ENCODE measurements around the gene HIF3A.

The HIF3A gene

DNA sequence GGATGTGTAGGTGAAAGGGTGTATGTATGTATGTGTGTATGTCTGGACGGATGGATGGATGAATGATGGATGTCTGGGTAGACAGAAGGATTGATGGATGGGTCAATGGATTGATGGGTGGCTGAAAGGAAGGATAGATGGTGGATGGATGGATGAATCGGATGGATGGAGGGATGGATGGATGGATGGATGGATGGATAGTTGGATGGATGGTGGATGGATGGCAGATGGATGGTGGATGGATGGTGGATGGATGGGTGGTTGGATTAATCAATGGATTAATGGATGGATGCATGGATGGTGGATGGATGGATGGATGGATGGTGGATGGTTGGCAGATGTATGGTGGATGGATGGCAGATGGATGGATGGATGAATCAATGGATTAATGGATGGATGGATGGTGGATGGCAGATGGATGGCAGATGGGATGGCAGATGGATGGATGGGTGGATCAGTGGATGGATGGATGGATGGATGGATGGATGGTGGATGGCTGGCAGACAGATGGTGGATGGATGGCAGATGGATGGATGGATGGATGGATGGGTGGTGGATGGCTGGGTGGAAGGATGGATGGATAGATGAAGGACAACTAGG is 33.6 kb downstream of the HIF3A start:
- DNase-seq = no peak

DNA sequence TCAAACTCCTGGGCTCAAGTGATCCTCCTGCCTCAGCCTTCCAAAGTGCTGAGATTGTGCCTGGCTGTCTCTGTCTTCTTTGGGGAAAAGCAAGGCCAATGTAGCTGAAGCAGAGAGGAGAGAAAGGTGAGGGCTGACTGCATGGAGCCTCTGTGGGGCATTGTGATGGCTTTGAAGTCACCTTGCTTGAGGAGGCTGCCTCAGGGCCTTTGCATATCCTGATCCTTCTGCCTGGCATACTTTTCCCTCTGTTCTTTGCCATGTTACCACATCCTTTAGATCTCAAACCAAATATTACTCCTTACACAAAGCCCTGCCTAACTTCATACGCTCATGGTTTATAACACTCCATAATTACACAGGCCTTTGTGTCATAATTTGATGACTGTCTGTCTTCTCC is 40.6 kb downstream of the HIF3A start:
- DNase-seq = no peak

DNA sequence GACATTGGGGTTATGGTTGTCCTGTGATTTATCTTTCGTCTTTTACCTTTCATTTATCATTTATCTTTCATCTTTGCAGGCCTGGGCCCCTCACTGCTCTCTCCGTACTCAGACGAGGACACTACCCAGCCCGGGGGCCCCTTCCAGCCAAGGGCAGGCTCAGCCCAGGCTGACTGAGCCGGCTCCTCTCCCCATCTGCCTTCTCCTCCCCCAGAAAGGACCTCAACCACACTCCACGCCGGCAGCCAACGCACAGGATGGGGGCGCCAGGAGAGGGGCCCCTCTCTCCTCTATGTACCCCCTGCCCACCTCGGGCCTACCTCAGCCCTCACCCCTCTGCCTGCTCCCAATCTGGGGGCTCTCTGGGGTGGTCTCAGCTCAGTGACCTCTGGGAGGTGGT is 42.6 kb downstream of the HIF3A start:
- DNase-seq = no peak

DNA sequence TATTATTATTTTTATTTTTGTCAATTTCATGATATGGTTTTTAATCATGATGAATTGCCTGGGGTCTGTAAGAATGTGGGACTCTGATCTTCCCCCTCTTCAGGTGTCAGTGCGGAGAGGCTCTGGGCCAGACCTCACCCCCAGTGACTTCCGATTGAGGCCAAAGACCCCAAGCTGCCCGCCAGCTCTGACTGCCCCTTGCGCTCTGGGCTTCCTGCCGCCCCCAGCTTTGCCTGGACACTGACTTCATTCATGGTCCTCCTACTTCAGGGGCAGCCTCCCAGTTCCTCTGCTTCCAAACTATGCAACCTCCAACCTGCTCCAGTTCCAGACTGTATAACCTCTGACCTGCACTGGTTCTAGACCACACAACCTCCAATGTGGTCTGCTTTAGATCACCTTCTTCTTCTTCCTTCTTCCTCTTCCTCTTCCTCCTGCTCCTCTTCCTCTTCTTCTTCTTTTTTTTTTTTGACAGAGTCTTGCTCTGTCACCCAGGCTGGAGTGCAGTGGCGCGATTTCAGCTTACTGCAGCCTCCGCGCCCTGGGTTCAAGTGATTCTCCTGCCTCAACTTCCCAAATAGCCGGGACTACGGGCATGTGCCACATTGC is 43.3 kb downstream of the HIF3A start:
- no peak for DNase-seq

DNA sequence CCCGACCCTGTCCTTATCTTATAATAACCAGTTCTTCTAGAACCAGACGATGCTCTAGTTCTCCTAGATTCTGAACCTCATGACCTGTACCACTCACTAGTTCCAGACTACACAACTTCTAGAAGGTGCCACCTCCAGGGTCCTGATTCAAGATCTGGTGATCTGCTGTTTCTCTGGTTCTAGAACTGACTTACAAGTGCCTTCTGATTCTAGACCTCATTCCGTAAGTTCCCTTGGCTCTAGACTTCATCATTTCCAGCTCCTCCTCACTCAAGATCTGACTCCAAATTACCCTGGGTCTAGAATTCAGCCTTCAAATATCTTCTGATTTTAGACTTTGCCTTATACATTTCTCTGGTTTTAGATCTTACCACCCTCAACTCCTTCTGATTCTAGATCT is 45.1 kb downstream of the HIF3A start:
- DNase-seq = no peak

DNA sequence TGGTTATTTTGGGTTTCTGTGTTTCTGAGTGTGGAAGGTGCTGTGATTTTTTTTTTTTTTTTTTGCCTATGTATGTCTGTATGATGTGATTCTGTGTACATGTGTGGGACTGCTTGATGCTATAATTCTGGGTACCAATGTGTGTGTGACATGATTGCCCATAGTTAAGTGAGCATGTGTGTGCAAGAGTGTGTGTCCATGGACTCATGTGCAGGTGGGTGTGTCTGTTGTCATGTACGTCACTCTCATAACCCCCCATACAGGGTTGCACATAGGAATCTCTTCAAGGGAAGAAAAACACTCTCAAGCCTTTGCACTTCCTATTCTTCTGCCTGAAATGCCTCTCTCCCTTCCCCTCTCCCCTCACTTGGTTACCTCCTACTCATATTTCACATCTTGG is 47.5 kb downstream of the HIF3A start:
- DNase-seq = no peak

DNA sequence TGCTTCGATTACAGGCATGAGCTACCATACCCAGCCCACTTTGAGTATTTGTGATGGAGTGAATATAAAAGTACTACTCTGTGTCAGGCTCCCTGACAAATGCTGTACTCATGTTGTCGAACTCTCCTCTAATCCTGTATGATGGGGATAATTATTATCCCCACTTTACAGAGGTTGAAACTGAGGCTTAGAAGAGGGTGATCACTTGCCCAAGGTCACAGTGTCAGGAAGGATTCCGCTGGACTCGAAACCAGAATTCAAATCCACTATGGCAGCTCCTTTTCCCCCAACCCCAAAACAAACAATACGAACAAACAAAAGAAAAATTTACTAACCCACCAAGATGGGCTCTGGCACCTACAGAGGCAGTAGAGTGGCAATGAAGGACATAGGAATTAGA is 48.3 kb downstream of the HIF3A start:
- no peak for DNase-seq

DNA sequence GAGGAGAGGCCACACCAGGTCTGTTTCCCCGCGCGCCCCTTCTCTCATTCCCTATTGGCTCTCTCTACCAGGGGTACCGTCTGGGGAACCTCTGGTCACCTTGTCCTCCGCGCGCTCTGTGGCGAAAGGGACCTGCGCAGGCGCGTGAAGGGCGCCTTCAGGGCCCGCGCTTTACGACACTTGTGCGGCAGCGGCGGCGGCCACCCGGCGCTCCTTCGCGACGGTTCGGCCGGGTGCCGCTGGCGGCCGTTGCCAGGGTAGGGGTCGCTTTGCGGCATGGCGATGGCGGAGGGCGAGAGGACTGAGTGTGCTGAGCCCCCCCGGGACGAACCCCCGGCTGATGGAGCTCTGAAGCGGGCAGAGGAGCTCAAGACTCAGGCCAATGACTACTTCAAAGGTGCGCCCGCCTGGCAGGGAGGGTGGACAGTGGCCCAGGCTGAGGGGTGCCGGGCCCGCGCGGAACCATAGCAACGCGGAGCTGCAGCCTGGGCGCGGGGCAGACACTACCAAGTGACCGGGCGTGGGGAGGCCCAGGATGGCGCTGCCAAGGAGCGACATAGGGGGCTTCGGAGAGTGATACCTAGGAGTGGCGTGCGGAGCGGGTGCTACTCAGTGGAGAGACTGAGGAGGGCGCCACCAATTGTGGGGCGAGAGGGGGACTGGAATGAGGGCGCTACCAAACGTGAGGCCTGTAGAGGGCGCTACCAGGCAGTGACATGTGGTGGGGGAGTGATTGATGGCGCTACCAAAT is 50.2 kb downstream of the HIF3A start, which contains the start of gene PPP5C:
Gene PPP5C (plus strand): TSS at position 267 of the 751 bp plus-strand sequence. CDS start 10 bp downstream, at position 277.
- peak; percentile 93 to 97 (median 96) for DNase-seq

DNA sequence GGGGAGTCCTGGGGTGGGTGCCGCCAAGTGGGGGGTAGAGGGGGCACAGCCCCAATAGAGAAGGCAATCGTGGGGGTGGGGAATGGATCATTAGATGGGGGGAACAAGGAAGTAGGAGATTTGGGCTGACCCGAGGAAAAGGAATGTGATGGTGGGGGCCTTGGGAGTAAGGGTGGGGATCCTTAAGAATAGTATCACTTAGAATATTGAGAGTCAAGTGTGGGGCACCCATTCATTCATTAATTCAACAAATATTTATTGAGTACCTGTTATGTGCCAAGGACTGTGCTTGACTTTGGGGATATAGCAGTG is 50.7 kb downstream of the HIF3A start:
- DNase-seq = no peak

DNA sequence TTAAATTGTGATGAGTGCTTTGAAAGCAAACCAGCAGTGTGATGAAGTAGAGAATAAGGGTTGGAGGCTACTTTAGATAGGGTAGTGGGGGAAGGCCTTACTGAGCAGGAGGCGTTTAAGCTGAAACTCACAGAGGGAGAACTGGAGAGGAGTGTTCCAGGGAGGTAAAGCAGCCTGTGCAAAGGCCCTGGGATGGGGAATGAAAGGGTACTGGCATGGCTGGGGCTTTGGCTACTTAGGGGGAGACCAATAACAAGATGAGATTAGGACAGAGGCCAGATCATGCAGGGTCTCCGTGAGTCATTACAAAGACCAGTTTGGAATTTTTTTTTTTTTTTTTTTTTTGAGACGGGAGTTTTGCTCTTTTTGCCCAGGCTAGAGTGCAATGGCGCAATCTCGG is 51.1 kb downstream of the HIF3A start:
- no peak for DNase-seq

DNA sequence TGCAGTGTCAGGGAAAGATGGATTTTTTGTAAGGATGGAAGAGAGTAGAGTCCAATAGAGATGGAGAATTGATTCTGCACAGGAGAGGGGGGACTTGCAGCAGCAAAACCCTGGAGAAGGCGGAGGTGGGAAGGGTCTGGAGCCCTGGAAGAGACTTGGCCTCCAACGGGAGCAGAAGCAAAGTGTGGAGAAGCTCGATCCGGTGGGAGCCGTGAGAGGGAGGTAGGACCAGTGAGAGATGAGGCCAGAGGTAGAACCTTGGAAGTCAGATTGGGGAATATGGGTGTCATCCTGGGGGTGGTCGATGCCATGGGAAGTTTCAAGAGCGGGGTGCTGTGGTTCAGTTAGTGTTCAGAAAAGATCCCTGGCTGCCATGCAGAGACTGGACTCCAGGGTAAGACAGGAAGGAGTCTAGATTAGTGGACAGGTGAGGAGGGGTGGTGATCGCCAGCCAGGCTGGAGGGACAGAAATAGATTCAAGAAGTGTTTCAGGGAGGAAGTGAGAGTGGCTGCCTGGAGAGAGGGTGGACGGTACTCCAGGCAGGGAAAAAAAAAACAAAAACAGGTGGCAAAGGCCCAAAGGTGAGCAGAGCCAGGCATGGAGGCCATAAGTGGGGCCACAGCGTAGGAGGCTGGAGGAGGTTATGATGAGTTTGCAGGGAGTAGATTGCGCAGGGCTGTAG is 52.6 kb downstream of the HIF3A start:
- no peak for DNase-seq

DNA sequence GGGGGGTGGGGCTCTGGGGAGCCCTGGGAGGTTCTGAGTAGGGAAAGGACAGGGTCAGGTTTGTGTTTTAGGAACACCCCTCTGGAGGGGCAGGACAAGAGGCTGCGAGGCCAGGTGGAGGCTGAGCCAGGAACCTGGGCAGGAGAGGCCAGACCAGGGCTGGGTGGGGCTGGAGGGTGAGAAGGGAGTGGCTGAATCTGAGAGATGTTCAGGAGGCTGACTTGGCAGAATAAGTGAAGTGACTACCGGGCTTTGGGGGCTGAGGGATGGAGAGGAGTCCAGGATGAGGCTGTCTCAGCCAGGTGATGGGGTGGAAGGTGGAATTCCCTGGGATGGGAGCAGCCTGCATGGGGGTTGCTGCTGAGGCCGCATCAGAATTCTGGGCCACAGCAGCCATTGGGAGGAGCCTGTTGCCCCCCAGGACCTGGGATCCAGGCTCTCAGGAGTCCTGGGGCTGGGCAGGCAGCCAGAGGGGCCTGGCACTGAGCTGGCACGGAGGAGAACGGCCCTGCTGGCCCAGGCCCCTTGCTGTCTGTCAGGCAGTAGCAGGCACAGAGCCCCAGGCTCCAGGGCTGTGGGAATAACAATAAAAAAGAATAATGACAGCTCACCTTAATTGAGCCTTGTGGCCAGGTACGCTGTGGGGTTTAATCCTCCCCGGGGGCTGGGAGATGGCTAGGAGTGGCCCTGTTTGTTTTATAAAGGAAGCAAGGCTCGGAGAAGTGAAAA is 53.4 kb downstream of the HIF3A start:
- DNase-seq = peak in 2 of 3 experiments; percentile 22 to 67

DNA sequence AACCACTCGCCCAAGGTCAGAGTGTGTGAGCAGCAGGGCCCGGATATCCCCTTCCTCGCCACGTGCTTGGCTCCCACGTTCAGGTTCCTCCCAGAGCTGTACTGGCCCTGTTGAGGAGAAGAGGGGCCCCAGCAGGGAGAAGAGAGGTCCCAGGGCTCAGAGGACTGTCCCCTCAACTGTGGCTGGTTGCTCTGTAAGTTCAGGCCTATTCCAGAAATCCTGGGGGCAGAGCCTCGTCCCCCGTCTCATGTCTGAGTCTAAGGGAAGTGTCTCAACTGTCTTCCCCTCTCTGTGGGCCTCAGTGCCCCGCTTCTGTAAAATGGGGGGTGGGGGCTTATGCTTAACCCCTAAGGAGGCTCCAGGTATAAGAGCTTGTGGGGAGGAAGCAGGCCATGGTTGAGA is 53.9 kb downstream of the HIF3A start:
- no peak for DNase-seq

DNA sequence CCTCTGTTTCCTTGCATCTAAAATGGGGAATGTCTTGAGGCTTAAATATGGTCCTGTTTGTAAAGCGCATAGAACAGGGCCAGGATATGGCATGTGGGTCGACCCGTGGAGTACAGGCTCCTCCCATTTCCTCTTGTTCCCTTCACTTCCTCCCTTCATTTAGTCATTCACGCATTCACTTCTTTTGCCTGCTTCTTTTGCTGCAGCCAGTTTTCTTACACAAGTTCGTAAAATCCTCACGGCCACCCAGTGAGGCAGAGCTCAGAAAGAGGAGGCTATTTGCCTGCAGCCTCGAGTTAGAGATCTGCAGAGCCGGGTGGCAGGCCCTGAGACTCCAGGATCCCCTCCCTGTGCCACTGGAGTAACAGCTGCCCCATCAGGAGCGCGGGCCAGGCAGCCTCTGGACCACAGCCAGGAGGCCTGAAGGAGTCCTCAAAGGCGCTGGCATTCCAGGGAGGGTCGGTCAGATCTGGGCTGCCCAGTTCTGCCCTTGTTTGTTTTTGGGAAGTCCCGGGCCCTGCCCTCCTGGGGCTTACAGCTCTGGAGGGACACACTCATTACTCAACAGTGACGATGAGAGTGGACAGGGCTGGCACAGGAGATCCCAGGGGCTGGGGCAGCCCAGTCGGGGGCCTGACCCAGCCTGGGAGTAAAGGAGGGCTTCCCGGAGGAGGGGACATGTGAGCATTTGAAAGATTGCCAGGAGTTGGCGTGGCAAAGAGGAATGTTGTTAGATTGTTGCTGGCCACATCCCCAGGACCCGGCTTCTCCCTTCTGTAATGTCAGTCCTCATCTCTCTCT is 54.6 kb downstream of the HIF3A start:
- no peak for DNase-seq

DNA sequence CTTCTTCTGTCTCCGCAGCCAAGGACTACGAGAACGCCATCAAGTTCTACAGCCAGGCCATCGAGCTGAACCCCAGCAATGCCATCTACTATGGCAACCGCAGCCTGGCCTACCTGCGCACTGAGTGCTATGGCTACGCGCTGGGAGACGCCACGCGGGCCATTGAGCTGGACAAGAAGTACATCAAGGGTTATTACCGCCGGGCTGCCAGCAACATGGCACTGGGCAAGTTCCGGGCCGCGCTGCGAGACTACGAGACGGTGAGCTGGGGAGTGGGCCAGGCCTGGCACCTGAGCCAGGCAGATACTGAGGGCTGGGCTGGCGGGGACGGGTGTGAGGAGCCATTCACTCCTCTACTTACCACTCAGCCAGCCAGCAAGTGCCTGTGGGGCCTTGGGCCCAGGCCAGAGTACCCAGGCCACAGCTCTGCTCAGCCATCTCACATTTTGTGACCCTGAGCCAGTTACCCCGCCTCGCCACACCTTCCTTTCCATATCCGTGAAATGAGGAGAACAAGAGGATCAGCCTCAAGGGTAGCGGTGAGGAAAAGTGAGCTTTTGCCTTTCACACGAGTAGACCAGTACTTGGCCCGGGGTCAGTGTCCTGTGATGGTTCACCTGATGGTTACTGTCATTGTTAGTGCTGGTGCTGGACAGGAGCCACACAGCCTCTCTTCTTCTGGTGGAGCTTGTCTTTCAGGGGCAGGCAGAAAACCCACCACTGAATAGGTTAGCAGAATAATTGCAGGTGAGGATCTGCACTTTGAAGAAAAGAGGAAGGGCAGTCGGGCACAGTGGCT is 57.1 kb downstream of the HIF3A start:
- no peak for DNase-seq

DNA sequence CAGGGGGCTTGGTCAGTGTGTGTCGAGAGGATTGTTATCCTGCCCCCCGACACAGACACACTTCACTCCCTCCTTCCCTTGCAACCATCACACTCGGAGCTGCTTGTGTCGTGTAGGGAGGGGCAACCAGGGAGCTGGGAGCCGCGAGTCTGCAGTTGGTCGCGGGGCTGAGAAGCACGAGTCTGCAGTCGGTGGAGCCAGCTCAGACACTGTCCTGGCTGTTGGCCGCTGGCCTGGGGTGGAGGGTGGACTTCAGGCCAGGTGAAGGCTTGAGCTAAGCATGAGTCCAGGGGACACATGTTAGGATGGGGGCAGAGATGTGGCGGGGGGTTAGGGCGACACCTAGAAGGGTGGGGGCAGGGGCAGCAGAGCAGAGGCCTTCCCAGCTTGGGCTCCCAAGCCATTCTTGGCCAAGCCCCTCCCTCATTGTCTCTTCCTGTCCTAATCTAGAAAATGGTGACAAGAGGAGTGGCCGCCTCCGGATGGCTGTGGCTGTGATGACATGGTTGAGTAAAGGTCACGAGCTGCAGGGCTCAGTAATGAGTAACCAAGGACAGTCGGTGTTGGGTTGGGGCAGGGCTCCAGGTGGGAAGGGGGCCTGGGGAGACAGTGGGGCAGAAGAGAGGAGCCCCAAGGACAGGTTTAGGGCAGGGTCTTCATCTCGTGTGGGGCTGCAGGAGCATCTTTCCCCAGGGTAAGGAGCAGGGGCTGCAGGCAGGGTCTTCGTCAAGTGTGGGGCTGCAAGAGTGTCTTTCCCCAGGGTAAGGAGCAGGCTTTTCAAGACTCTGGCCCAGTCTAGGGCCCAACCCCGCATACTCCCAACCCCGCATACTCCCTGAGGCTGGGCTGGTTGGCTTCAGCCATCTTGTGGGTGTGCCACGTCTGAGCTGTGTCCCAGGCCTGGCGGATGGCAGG is 58.6 kb downstream of the HIF3A start:
- DNase-seq = no peak

DNA sequence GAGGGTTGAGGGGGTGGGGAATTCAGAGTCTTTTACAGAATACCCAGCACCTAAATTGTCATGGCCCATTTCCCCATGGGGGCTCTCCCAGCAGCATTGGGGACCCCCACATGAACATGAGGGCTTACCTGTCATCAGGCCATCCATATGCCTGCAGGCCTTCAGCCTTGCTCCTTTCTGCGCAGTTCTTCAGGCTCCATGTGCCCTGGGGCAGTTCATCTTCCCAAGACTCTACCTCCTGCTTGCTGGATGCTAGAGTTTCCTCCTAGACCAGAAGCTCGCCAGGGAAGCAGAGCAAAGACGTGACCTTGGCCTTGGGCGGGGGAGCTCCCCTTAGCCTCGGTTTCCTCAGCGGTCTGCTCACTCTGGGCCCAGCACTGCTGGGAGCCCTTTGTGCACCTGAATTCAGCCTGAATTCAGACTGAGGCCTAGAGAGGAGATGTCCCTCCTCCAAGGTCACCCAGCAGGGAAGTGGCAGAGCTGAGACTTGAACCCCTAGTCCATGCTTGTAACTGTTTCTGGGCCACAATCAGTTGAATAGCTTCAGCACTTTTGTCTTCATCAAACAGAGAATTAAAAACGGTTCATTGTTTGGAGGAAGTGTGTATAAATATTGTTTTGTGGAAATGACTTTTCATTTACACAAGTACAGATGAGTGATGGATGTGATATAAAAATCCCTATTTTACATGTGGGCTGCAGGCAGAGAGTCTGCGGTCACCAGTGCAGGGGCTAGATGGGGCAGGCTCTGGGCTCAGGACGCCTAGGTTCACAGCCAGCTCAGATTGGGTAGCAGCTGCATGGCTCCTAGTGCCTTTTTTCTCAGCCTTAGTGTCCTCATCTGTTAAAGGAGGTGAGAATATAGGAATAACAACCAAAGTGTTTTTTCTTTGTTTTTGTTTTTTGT is 59.6 kb downstream of the HIF3A start:
- DNase-seq = no peak

DNA sequence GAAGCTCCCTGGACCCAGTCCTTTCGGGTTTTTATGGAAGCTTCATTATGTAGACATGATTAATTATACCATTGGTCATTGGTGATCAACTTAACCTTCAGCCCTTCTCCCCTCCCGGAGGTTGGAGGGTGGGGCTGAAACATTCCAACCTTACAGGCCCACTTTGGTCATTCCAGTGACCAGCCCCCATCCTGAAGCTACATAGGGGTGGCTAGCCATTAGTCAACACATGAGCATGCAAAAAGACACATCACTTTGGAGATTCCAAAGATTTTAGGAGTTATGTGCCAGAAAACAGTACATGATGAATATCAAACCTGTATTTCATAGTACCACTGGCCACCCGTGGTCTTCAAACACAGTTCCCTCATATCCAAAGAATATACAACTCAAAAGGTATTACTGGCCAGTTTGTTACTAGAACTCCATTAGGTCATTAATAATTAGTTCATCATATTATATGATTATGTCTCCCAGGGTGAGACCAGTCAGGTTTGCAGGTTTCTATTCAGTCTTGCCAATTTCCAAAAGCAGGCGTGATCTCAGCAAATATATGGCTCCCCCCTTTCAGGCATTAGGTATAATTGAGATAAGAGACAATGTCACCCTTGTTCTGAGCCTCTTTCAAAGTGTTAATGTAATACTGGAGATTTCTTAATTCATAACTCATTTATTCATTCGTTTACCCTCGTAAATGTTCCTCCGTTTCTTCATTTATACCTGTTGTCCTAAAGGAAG is 61.2 kb downstream of the HIF3A start:
- no peak for DNase-seq

DNA sequence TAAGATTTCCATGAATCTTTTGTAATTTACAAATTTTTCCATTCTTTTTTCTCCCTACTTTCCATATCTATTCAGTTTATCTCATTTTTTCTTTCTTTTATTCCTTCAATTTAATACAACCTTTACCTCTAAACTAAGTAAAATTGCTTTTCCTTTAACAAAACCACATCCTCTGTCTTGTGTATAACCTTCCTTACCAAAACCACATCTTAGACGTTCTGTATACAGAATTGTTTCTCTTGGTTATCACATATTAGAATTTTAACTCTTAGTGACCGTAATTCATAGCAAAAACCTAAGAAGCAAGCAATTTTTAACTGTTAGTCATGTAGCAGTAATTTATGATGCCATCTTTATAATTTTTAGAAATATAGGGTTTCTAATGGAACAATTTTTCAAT is 65.1 kb downstream of the HIF3A start:
- DNase-seq = no peak
